Measurements from ENCODE around the gene TCTA.

The TCTA gene

DNA sequence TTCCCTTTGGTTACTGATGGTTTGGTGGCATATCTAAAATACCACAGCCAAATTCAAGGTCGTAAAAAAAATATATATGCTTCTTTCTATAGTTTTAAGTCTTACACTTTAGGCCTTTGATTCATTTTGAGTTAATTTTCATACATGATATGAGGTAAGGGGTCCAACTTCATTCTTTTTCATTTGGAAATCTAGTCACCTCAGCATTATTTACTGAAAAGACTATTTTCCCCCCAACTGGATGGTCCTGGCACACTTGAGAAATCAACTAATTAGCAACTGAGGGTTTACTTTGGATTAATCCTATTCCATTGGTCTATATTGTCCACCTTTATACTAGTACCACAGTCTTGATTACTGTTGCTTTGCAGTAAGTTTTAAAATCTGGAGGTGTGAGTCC is 26.6 kb upstream of the TCTA start:
- TF ChIP-seq CTCF (IDR thresholded peaks at IDR 0.05): no peak

GRCh38 chr3:49386056-49386756 is 26.0 kb upstream of the TCTA start:
- no peak for TF ChIP-seq CTCF (IDR thresholded peaks at IDR 0.05)

GRCh38 chr3:49387721-49388120 is 24.5 kb upstream of the TCTA start:
- no peak for TF ChIP-seq CTCF (IDR thresholded peaks at IDR 0.05)

GRCh38 chr3:49388289-49388820 is 23.9 kb upstream of the TCTA start:
- TF ChIP-seq CTCF (IDR thresholded peaks at IDR 0.05): no peak

DNA sequence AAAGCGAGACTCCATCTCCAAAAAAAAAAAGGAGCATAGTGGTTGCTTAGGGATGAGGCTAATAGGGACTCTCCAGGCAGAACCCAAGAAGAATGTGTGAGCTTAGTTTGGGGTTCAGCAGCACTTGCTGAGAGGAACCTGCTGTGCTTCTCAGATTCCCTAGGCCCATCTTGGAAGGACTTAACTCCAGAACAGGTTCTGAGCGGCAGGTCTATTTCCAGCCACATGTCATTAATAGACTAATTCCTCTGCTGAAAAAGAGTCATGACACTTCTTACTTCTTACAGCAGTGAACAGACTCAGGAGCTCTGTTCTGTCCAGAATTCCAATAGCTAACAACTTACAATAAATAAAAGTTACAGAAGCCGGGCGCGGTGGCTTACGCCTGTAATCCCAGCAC is 22.9 kb upstream of the TCTA start:
- TF ChIP-seq CTCF (IDR thresholded peaks at IDR 0.05): no peak

GRCh38 chr3:49397470-49397869 is 14.8 kb upstream of the TCTA start:
- TF ChIP-seq CTCF (IDR thresholded peaks at IDR 0.05): no peak

- no peak for TF ChIP-seq CTCF (IDR thresholded peaks at IDR 0.05)
These were observed 12.8 kb upstream of the TCTA start for GRCh38 chr3:49399461-49399860.

- TF ChIP-seq CTCF (IDR thresholded peaks at IDR 0.05): no peak
These were observed 10.5 kb upstream of the TCTA start for GRCh38 chr3:49401766-49402165.

All from LNCAP (cell line).